GM12878 (cell line): ENCODE data around the gene OIT3.

ENCODE experiments used
- CBX5 ChIP-seq: sonication (generic); IDR thresholded peaks from 2 replicates; pipeline ENCODE4 v1.6.1; 2016; ENCODE audit warnings: low read depth, moderate library complexity, mild to moderate bottlenecking, inconsistent platforms
- CEBPB ChIP-seq, 2 experiments: fragments of 150-350 bp in 1 of 2; IDR thresholded peaks; 2 replicates each; pipeline ENCODE4 v1.6.1; 2012 to 2014; ENCODE audit warnings: low read depth in 2 of 2, low read length in 2 of 2, borderline replicate concordance in 1 of 2, inconsistent platforms in 1 of 2
- ETV6 ChIP-seq, 2 experiments: fragments of 450-650 bp in 1 of 2; IDR thresholded peaks in 1 of 2; conservative IDR thresholded peaks in 1 of 2; 2 replicates each; pipeline ENCODE4 v1.6.1; 2014; ENCODE audit warnings: antibody characterized with exemption in 1 of 2, borderline replicate concordance in 1 of 2, low read depth in 1 of 2, mild to moderate bottlenecking in 1 of 2, moderate library complexity in 1 of 2
- EZH2 ChIP-seq: IDR thresholded peaks from 2 replicates; pipeline ENCODE4 v1.6.1; 2012; ENCODE audit warnings: low read depth, mild to moderate bottlenecking, control low read depth, inconsistent platforms, low read length, borderline replicate concordance; ENCODE audit not compliant: control insufficient read depth
- NR2C2 ChIP-seq: IDR thresholded peaks from 2 replicates; pipeline ENCODE4 v1.6.1; 2011; ENCODE audit warnings: borderline replicate concordance, low read depth; ENCODE audit not compliant: control insufficient read depth, insufficient read length
- PML ChIP-seq: IDR thresholded peaks from 2 replicates; pipeline ENCODE4 v1.6.1; 2012; ENCODE audit warnings: low read length, inconsistent platforms
- RFX5 ChIP-seq: IDR thresholded peaks from 2 replicates; pipeline ENCODE4 v1.6.1; 2011; ENCODE audit warnings: low read depth, low read length, improper control_type of control experiment
- TF ChIP-seq, protein P1 (sequence below), 3 experiments: IDR thresholded peaks in 2 of 3; conservative IDR thresholded peaks in 1 of 3; 2 replicates each; pipeline ENCODE4 v1.5.1; 2011; ENCODE audit warnings: low read depth in 3 of 3, low read length in 3 of 3, mild to moderate bottlenecking in 3 of 3, control low read depth in 2 of 3, moderate library complexity in 2 of 3, inconsistent platforms in 1 of 3, mixed read lengths in 1 of 3; ENCODE audit not compliant: control insufficient read depth in 2 of 3, insufficient read depth in 1 of 3; ENCODE audit errors: extremely low read depth in 1 of 3
- TF ChIP-seq, protein P2 (sequence below): fragments of 450-650 bp; IDR thresholded peaks from 2 replicates; pipeline ENCODE4 v1.6.1; 2018; ENCODE audit warnings: mild to moderate bottlenecking, low read depth, moderate library complexity; ENCODE audit not compliant: partially characterized antibody
- TF ChIP-seq, protein P3 (sequence below): fragments of 450-650 bp; IDR thresholded peaks from 2 replicates; pipeline ENCODE4 v1.6.1; 2017; ENCODE audit warnings: borderline replicate concordance

DNA sequence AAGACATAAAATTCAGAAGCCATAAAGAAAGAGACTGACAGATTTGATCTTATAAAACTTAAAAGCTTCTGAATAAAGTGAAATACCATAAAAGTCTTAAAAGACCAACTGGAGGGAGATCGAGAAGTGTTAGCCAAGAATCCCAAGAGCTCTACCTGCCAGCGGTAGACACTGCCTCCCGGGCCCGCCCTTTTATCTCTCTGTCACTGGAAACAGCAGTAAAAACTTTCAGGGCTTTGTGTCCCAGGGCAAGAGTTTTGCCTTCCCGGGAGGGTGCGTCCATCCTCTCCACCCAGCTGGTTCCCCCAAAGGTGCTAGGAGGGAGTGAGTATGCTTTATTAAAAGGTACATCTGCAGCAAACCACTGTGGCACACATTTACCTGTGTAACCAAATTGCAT is 55.2 kb downstream of the OIT3 start:
- TF ChIP-seq, protein P1, sequence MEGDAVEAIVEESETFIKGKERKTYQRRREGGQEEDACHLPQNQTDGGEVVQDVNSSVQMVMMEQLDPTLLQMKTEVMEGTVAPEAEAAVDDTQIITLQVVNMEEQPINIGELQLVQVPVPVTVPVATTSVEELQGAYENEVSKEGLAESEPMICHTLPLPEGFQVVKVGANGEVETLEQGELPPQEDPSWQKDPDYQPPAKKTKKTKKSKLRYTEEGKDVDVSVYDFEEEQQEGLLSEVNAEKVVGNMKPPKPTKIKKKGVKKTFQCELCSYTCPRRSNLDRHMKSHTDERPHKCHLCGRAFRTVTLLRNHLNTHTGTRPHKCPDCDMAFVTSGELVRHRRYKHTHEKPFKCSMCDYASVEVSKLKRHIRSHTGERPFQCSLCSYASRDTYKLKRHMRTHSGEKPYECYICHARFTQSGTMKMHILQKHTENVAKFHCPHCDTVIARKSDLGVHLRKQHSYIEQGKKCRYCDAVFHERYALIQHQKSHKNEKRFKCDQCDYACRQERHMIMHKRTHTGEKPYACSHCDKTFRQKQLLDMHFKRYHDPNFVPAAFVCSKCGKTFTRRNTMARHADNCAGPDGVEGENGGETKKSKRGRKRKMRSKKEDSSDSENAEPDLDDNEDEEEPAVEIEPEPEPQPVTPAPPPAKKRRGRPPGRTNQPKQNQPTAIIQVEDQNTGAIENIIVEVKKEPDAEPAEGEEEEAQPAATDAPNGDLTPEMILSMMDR (IDR thresholded peaks at IDR 0.05 in 2 of 3, conservative IDR thresholded peaks at IDR 0.05 in 1 of 3; ENCODE audit: control insufficient read depth in 2 of 3, extremely low read depth in 1 of 3, insufficient read depth in 1 of 3, low read depth in 3 of 3, low read length in 3 of 3) = no peak
- TF ChIP-seq, protein P2, sequence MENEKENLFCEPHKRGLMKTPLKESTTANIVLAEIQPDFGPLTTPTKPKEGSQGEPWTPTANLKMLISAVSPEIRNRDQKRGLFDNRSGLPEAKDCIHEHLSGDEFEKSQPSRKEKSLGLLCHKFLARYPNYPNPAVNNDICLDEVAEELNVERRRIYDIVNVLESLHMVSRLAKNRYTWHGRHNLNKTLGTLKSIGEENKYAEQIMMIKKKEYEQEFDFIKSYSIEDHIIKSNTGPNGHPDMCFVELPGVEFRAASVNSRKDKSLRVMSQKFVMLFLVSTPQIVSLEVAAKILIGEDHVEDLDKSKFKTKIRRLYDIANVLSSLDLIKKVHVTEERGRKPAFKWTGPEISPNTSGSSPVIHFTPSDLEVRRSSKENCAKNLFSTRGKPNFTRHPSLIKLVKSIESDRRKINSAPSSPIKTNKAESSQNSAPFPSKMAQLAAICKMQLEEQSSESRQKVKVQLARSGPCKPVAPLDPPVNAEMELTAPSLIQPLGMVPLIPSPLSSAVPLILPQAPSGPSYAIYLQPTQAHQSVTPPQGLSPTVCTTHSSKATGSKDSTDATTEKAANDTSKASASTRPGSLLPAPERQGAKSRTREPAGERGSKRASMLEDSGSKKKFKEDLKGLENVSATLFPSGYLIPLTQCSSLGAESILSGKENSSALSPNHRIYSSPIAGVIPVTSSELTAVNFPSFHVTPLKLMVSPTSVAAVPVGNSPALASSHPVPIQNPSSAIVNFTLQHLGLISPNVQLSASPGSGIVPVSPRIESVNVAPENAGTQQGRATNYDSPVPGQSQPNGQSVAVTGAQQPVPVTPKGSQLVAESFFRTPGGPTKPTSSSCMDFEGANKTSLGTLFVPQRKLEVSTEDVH = no peak
- TF ChIP-seq PML (no peak), ETV6 (conservative IDR thresholded peaks at IDR 0.05 in 1 of 2, IDR thresholded peaks at IDR 0.05 in 1 of 2; ENCODE audit: borderline replicate concordance in 1 of 2, low read depth in 1 of 2) (no peak), CBX5 (no peak), RFX5 (no peak), NR2C2 (no peak), EZH2 (no peak), CEBPB (IDR thresholded peaks at IDR 0.05; ENCODE audit: borderline replicate concordance in 1 of 2, low read depth in 2 of 2, low read length in 2 of 2) (no peak)
- TF ChIP-seq, protein P3, sequence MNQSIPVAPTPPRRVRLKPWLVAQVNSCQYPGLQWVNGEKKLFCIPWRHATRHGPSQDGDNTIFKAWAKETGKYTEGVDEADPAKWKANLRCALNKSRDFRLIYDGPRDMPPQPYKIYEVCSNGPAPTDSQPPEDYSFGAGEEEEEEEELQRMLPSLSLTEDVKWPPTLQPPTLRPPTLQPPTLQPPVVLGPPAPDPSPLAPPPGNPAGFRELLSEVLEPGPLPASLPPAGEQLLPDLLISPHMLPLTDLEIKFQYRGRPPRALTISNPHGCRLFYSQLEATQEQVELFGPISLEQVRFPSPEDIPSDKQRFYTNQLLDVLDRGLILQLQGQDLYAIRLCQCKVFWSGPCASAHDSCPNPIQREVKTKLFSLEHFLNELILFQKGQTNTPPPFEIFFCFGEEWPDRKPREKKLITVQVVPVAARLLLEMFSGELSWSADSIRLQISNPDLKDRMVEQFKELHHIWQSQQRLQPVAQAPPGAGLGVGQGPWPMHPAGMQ = no peak
